ENCODE results near the gene RASGRF1.

GRCh38 chr15:78938658-78939488, 151.7 kb downstream of the RASGRF1 start:
- no peak for TF ChIP-seq CTCF (IDR thresholded peaks at IDR 0.05)
- no peak for TF ChIP-seq EP300 (IDR thresholded peaks at IDR 0.05)
